ENCODE results near the gene MREG. TPM values are rescaled to one million over a fixed set of nuclear protein-coding genes. Genes with fewer than 3 reads are reported as not detected.

The MREG gene
- total and polyA plus RNA-seq, 4 donors, result 0.87 to 3.1 (median 2.7) TPM

DNA sequence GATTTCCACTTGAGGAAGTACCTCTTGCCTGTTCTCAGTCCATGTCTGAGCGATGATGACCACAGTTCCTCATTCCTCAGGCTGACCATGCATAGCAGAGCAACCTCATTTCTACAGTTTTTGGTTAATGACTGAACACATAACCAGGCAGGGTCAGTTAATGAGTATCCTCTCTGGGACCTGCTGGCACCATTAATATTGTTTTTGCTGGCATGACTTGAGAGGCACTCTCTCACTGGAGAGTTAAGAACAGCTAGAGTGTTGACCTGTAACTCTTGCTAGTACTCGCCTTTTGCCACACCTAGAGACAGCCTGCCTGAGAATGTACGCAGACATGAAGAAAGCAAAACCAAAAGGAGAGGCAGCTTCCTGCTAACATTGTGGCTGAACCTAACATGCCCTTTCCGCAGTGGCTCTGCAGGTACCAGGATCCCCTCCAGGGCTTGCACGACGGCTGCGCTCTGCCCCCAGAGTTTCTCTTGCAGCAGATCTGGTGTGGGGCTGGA is 44.4 kb upstream of the MREG start (continued):
- TF ChIP-seq, protein P1, sequence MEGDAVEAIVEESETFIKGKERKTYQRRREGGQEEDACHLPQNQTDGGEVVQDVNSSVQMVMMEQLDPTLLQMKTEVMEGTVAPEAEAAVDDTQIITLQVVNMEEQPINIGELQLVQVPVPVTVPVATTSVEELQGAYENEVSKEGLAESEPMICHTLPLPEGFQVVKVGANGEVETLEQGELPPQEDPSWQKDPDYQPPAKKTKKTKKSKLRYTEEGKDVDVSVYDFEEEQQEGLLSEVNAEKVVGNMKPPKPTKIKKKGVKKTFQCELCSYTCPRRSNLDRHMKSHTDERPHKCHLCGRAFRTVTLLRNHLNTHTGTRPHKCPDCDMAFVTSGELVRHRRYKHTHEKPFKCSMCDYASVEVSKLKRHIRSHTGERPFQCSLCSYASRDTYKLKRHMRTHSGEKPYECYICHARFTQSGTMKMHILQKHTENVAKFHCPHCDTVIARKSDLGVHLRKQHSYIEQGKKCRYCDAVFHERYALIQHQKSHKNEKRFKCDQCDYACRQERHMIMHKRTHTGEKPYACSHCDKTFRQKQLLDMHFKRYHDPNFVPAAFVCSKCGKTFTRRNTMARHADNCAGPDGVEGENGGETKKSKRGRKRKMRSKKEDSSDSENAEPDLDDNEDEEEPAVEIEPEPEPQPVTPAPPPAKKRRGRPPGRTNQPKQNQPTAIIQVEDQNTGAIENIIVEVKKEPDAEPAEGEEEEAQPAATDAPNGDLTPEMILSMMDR (IDR thresholded peaks at IDR 0.05; ENCODE audit: low read depth, low read length, missing input control), result no peak
- no peak for TF ChIP-seq EGR1 (IDR thresholded peaks at IDR 0.05; ENCODE audit: low read depth in 2 of 2)
- TF ChIP-seq TAF1 (conservative IDR thresholded peaks at IDR 0.05), result no peak
- TF ChIP-seq, protein P2, sequence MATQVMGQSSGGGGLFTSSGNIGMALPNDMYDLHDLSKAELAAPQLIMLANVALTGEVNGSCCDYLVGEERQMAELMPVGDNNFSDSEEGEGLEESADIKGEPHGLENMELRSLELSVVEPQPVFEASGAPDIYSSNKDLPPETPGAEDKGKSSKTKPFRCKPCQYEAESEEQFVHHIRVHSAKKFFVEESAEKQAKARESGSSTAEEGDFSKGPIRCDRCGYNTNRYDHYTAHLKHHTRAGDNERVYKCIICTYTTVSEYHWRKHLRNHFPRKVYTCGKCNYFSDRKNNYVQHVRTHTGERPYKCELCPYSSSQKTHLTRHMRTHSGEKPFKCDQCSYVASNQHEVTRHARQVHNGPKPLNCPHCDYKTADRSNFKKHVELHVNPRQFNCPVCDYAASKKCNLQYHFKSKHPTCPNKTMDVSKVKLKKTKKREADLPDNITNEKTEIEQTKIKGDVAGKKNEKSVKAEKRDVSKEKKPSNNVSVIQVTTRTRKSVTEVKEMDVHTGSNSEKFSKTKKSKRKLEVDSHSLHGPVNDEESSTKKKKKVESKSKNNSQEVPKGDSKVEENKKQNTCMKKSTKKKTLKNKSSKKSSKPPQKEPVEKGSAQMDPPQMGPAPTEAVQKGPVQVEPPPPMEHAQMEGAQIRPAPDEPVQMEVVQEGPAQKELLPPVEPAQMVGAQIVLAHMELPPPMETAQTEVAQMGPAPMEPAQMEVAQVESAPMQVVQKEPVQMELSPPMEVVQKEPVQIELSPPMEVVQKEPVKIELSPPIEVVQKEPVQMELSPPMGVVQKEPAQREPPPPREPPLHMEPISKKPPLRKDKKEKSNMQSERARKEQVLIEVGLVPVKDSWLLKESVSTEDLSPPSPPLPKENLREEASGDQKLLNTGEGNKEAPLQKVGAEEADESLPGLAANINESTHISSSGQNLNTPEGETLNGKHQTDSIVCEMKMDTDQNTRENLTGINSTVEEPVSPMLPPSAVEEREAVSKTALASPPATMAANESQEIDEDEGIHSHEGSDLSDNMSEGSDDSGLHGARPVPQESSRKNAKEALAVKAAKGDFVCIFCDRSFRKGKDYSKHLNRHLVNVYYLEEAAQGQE (IDR thresholded peaks at IDR 0.05), result peak; percentile 57

DNA sequence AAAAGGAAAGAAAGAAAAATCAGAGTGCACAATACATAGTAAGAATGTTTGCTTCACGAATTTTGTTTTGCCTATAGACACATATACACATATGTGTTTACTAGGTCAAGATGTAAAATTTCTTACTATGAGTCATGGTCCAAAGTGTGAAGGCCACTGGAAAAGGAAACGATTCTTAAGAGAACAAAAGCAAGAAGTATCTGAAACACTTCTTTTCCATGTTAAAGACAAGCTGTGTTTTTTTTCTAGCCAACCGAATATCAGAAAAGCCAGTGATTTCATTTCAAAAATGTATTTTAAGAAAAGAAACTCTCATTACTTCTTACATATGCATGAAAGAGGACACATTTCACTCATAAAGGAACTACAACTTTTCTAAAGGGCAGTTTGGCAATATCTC is 43.4 kb upstream of the MREG start:
- Histone ChIP-seq H3K9me3 (ENCODE audit: control insufficient read depth in 4 of 4, low read length in 3 of 4) (no peaks in the 10 kb centered on the region), H3K4me3 (ENCODE audit: low read depth in 1 of 3, low read length in 3 of 3) (no peak overlapping the region), H3K4me1 (ENCODE audit: control insufficient read depth in 4 of 4, insufficient read depth in 4 of 4, low read length in 3 of 4) (peaks cover 0 to 36% (median 22%) of the 10 kb centered on the region in 4 donors), H3K36me3 (ENCODE audit: control insufficient read depth in 4 of 4, insufficient read depth in 3 of 4, low read depth in 1 of 4, low read length in 3 of 4) (peaks cover 0 to 9% (median 8%) of the 10 kb centered on the region in 4 donors), H3K27ac (ENCODE audit: low read depth in 1 of 2, low read length in 2 of 2) (peak overlapping the region; percentile 32 to 70), H3K9ac (ENCODE audit: low read depth in 1 of 2, low read length in 2 of 2) (peak overlapping the region in 1 of 2 donors; percentile 47), H3K27me3 (ENCODE audit: control insufficient read depth in 4 of 4, insufficient read depth in 4 of 4, low read length in 3 of 4) (no peaks in the 10 kb centered on the region)
- no peak for TF ChIP-seq HNF4G (IDR thresholded peaks at IDR 0.05)
- no peak for TF ChIP-seq EGR1 (IDR thresholded peaks at IDR 0.05; ENCODE audit: low read depth in 2 of 2)
- no peak for TF ChIP-seq GABPA (IDR thresholded peaks at IDR 0.05 in 1 of 2, conservative IDR thresholded peaks at IDR 0.05 in 1 of 2)
- no peak for TF ChIP-seq TAF1 (conservative IDR thresholded peaks at IDR 0.05)
- WGBS, result 62% methylated on average over 3 of the region's 3 CpGs
- DNase-seq (ENCODE audit: low spot score), result no peak

DNA sequence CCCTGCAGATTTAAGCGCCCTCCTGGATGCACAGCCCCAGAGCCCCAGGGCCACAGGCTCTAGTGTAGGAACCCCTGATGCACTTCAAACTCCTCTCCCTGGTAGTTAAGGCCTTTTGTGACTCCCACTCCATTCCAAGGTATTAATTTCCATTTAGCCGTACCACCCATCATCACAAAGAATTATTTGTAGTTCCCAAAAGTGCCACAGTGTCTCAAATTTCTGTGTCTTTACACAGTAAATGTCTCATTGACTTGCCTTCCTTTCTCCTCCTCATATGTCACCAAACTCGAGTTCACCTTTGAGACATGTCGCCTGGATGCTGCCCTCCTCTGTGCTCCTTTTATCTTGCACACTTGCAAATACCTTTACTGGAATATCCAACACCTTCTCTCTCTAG is 42.3 kb upstream of the MREG start:
- peaks cover 0 to 36% (median 22%) of the 10 kb centered on the region in 4 donors for H3K4me1 ChIP-seq (ENCODE audit: control insufficient read depth in 4 of 4, insufficient read depth in 4 of 4, low read length in 3 of 4)
- H3K4me3 ChIP-seq (ENCODE audit: low read depth in 1 of 3, low read length in 3 of 3), result no peak overlapping the region
- no peak for DNase-seq (ENCODE audit: low spot score)
- WGBS, result 92% methylated on average over 4 of the region's 4 CpGs
- no peaks in the 10 kb centered on the region for H3K27me3 ChIP-seq (ENCODE audit: control insufficient read depth in 4 of 4, insufficient read depth in 4 of 4, low read length in 3 of 4)
- no peak overlapping the region for H3K9ac ChIP-seq (ENCODE audit: low read depth in 1 of 2, low read length in 2 of 2)
- H3K27ac ChIP-seq (ENCODE audit: low read depth in 1 of 2, low read length in 2 of 2), result no peak overlapping the region
- H3K9me3 ChIP-seq (ENCODE audit: control insufficient read depth in 4 of 4, low read length in 3 of 4), result no peaks in the 10 kb centered on the region
- H3K36me3 ChIP-seq (ENCODE audit: control insufficient read depth in 4 of 4, insufficient read depth in 3 of 4, low read depth in 1 of 4, low read length in 3 of 4), result peaks cover 2 to 10% (median 9%) of the 10 kb centered on the region in 4 donors
- TF ChIP-seq HNF4A (conservative IDR thresholded peaks at IDR 0.05) (no peak), RXRA (IDR thresholded peaks at IDR 0.05) (no peak), EGR1 (IDR thresholded peaks at IDR 0.05; ENCODE audit: low read depth in 2 of 2) (no peak), TAF1 (conservative IDR thresholded peaks at IDR 0.05) (no peak), YY1 (IDR thresholded peaks at IDR 0.05) (no peak), RAD21 (IDR thresholded peaks at IDR 0.05) (no peak), HNF4G (IDR thresholded peaks at IDR 0.05) (no peak), GABPA (IDR thresholded peaks at IDR 0.05 in 1 of 2, conservative IDR thresholded peaks at IDR 0.05 in 1 of 2) (no peak), JUND (IDR thresholded peaks at IDR 0.05) (no peak), SP1 (IDR thresholded peaks at IDR 0.05) (no peak)
- TF ChIP-seq, protein P3, sequence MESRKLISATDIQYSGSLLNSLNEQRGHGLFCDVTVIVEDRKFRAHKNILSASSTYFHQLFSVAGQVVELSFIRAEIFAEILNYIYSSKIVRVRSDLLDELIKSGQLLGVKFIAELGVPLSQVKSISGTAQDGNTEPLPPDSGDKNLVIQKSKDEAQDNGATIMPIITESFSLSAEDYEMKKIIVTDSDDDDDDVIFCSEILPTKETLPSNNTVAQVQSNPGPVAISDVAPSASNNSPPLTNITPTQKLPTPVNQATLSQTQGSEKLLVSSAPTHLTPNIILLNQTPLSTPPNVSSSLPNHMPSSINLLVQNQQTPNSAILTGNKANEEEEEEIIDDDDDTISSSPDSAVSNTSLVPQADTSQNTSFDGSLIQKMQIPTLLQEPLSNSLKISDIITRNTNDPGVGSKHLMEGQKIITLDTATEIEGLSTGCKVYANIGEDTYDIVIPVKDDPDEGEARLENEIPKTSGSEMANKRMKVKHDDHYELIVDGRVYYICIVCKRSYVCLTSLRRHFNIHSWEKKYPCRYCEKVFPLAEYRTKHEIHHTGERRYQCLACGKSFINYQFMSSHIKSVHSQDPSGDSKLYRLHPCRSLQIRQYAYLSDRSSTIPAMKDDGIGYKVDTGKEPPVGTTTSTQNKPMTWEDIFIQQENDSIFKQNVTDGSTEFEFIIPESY (IDR thresholded peaks at IDR 0.05), result no peak
- TF ChIP-seq, protein P2 (IDR thresholded peaks at IDR 0.05), result no peak
- TF ChIP-seq, protein P1 (IDR thresholded peaks at IDR 0.05; ENCODE audit: low read depth, low read length, missing input control), result no peak
- TF ChIP-seq, protein P4, sequence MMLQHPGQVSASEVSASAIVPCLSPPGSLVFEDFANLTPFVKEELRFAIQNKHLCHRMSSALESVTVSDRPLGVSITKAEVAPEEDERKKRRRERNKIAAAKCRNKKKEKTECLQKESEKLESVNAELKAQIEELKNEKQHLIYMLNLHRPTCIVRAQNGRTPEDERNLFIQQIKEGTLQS (IDR thresholded peaks at IDR 0.05), result no peak

Data from liver (tissue), 9 donors.